ENCODE data around the gene RTN4R.

The RTN4R gene

GRCh38 chr22:20238901-20239675, 29.0 kb downstream of the RTN4R start:
- no peaks in the 10 kb centered on the region for H3K36me3 ChIP-seq (replicated peaks)
- DNase-seq = no peak
- H3K4me3 ChIP-seq (ENCODE audit: low read depth, low read length) = no peak overlapping the region
- H3K27me3 ChIP-seq (replicated peaks) = no peaks in the 10 kb centered on the region
- TF ChIP-seq, protein P1, sequence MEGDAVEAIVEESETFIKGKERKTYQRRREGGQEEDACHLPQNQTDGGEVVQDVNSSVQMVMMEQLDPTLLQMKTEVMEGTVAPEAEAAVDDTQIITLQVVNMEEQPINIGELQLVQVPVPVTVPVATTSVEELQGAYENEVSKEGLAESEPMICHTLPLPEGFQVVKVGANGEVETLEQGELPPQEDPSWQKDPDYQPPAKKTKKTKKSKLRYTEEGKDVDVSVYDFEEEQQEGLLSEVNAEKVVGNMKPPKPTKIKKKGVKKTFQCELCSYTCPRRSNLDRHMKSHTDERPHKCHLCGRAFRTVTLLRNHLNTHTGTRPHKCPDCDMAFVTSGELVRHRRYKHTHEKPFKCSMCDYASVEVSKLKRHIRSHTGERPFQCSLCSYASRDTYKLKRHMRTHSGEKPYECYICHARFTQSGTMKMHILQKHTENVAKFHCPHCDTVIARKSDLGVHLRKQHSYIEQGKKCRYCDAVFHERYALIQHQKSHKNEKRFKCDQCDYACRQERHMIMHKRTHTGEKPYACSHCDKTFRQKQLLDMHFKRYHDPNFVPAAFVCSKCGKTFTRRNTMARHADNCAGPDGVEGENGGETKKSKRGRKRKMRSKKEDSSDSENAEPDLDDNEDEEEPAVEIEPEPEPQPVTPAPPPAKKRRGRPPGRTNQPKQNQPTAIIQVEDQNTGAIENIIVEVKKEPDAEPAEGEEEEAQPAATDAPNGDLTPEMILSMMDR (IDR thresholded peaks at IDR 0.05; ENCODE audit: low read depth, low read length, missing control alignments) = no peak
- in situ Hi-C loops (cut with HindIII; ENCODE audit: low pct_ligation_motif_present, low sequenced_read_pairs) = no loop called here
- H3K27ac ChIP-seq = no peak overlapping the region

GRCh38 chr22:20238536-20238900, 29.6 kb downstream of the RTN4R start:
- H3K4me3 ChIP-seq (ENCODE audit: low read depth, low read length) = no peak overlapping the region
- in situ Hi-C loops (cut with HindIII; ENCODE audit: low pct_ligation_motif_present, low sequenced_read_pairs) = no loop called here
- TF ChIP-seq, protein P1 (IDR thresholded peaks at IDR 0.05; ENCODE audit: low read depth, low read length, missing control alignments) = peak; percentile 65
- H3K27ac ChIP-seq = no peak overlapping the region
- no peaks in the 10 kb centered on the region for H3K36me3 ChIP-seq (replicated peaks)
- DNase-seq = no peak
- H3K27me3 ChIP-seq (replicated peaks) = no peaks in the 10 kb centered on the region

DNA sequence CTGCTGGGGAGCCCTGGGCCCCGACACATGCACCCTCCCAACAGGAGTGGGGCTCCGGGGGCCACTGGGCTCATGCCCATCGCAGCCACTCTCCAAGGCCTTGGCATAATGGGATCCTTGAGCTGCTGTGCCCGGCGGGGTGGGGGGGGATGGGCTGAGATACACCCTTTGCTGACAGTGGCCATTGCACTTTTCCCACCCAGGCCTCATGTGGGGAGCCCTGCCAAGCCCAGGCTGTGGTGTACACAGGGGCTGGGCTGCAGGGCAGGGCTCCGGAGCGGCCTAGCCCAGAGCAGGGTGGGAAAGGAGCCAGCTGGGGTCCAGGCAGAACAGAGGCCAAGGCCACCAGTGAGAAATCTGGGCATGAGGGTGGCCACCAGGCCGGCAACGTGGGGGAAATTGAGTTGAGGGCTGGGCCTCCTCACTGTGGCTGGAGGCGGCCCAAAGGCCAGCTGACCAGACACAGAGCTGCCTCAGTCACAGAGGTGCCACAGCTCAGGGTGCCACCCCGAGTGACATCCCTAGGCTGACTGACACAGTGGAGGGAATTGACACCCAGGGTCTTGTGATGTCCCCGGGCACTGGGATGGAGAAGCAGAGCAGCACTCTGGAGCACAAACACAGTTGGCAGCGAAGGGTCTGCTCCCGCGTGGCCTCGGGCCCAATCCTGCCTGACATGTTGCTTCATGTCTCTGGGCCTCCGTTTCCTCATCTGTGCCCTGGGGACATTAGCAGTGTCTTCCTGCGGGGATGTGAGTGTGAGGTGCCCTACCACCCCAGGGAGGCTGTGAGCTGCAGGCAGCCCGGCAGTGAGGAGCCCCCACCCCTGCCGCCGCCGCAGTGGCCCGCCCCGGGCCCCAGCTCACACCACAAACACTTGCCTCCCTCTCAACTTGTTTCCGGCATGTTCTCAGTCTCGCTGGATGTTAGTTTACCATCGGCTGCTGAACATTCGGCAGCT, 30.4 kb downstream of the RTN4R start:
- Histone ChIP-seq H3K27me3 (replicated peaks) (no peaks in the 10 kb centered on the region), H3K4me3 (ENCODE audit: low read depth, low read length) (no peak overlapping the region), H3K36me3 (replicated peaks) (no peaks in the 10 kb centered on the region), H3K27ac (no peak overlapping the region)
- no peak for DNase-seq
- in situ Hi-C loops (cut with HindIII; ENCODE audit: low pct_ligation_motif_present, low sequenced_read_pairs) = no loop called here
- TF ChIP-seq, protein P1 (IDR thresholded peaks at IDR 0.05; ENCODE audit: low read depth, low read length, missing control alignments) = no peak

- TF ChIP-seq, protein P1 (IDR thresholded peaks at IDR 0.05; ENCODE audit: low read depth, low read length, missing control alignments) = no peak
- in situ Hi-C loops (cut with HindIII; ENCODE audit: low pct_ligation_motif_present, low sequenced_read_pairs) = no loop called here
- no peak for DNase-seq
- Histone ChIP-seq H3K4me3 (ENCODE audit: low read depth, low read length) (no peak overlapping the region), H3K27me3 (replicated peaks) (peaks cover under 1% of the 10 kb centered on the region), H3K36me3 (replicated peaks) (no peaks in the 10 kb centered on the region), H3K27ac (no peak overlapping the region)
Observed at GRCh38 chr22:20236052-20236717, 31.9 kb downstream of the RTN4R start.

DNA sequence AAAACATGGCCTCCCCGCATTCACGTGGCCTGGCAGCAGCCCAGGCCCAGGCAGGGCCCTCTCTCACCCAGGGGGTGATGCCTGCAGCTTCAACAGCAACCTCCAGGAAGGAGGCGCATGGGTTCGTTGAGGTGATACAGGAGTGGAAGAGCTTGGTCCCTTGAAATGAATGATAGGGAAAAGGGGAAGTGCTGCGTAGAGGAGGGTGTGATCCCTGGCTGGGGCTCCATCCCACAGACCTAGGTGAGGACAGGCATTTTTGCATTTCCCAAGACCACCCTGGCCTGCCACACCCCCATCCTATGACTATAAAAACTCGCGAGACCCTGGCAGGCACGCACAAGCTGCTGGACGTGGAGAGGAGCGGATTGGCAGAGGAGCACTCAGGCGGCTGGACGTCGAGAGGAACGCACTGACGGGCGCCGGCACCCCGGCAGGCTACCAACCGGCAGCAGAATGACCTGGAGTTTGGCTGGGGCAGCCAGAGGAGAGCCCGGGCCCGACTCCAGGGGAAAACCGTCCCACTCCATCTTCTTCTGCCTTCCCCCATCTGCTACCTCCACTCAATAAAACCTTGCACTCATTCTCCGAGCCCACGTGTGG, 32.6 kb downstream of the RTN4R start:
- Histone ChIP-seq H3K27me3 (replicated peaks) (peaks cover 8% of the 10 kb centered on the region), H3K4me3 (ENCODE audit: low read depth, low read length) (no peak overlapping the region), H3K36me3 (replicated peaks) (no peaks in the 10 kb centered on the region), H3K27ac (no peak overlapping the region)
- no peak for DNase-seq
- in situ Hi-C loops (cut with HindIII; ENCODE audit: low pct_ligation_motif_present, low sequenced_read_pairs) = no loop called here
- TF ChIP-seq, protein P1 (IDR thresholded peaks at IDR 0.05; ENCODE audit: low read depth, low read length, missing control alignments) = no peak
